ENCODE measurements around the gene ADGRB3.

ADGRB3 gene

GRCh38 chr6:69331886-69332285 is 696.8 kb downstream of the ADGRB3 start:
- H3K36me3 ChIP-seq (ENCODE audit: control insufficient read depth, insufficient read depth, low read length) = no peaks in the 10 kb centered on the region
- H3K27ac ChIP-seq = no peak overlapping the region
- H3K27me3 ChIP-seq (ENCODE audit: control insufficient read depth, insufficient read depth, low read length) = no peaks in the 10 kb centered on the region
- H3K9me3 ChIP-seq (ENCODE audit: control insufficient read depth, low read length) = no peaks in the 10 kb centered on the region
- H3K4me3 ChIP-seq (ENCODE audit: low read depth, low read length) = no peak overlapping the region
- no peak overlapping the region for H3K9ac ChIP-seq
- no peaks in the 10 kb centered on the region for H3K4me1 ChIP-seq
- no peaks in the 10 kb centered on the region for H3K79me2 ChIP-seq
- H2AFZ ChIP-seq = no peak overlapping the region
- H3K4me2 ChIP-seq (ENCODE audit: low read length) = no peak overlapping the region
- no peak for TF ChIP-seq CTCF (IDR thresholded peaks at IDR 0.05)

GRCh38 chr6:69337311-69337710 is 702.2 kb downstream of the ADGRB3 start:
- Histone ChIP-seq H3K4me3 (ENCODE audit: low read depth, low read length) (no peak overlapping the region), H3K27ac (no peak overlapping the region), H2AFZ (no peak overlapping the region), H3K9me3 (ENCODE audit: control insufficient read depth, low read length) (no peaks in the 10 kb centered on the region), H3K36me3 (ENCODE audit: control insufficient read depth, insufficient read depth, low read length) (no peaks in the 10 kb centered on the region), H3K4me1 (no peaks in the 10 kb centered on the region), H3K27me3 (ENCODE audit: control insufficient read depth, insufficient read depth, low read length) (no peaks in the 10 kb centered on the region), H3K9ac (no peak overlapping the region), H3K4me2 (ENCODE audit: low read length) (no peak overlapping the region), H3K79me2 (no peaks in the 10 kb centered on the region)
- TF ChIP-seq CTCF (IDR thresholded peaks at IDR 0.05) = no peak

GRCh38 chr6:69338431-69339162 is 703.5 kb downstream of the ADGRB3 start:
- H3K4me1 ChIP-seq = no peaks in the 10 kb centered on the region
- TF ChIP-seq CTCF (IDR thresholded peaks at IDR 0.05) = no peak
- H3K27me3 ChIP-seq (ENCODE audit: control insufficient read depth, insufficient read depth, low read length) = no peaks in the 10 kb centered on the region
- H3K36me3 ChIP-seq (ENCODE audit: control insufficient read depth, insufficient read depth, low read length) = no peaks in the 10 kb centered on the region
- H3K27ac ChIP-seq = no peak overlapping the region
- H3K9ac ChIP-seq = no peak overlapping the region
- H3K4me2 ChIP-seq (ENCODE audit: low read length) = no peak overlapping the region
- no peak overlapping the region for H2AFZ ChIP-seq
- H3K79me2 ChIP-seq = no peaks in the 10 kb centered on the region
- no peaks in the 10 kb centered on the region for H3K9me3 ChIP-seq (ENCODE audit: control insufficient read depth, low read length)
- H3K4me3 ChIP-seq (ENCODE audit: low read depth, low read length) = no peak overlapping the region

- H3K4me3 ChIP-seq (ENCODE audit: low read depth, low read length) = no peak overlapping the region
- TF ChIP-seq CTCF (IDR thresholded peaks at IDR 0.05) = no peak
- H3K4me1 ChIP-seq = no peaks in the 10 kb centered on the region
- H3K27ac ChIP-seq = no peak overlapping the region
- H3K79me2 ChIP-seq = no peaks in the 10 kb centered on the region
- H3K36me3 ChIP-seq (ENCODE audit: control insufficient read depth, insufficient read depth, low read length) = no peaks in the 10 kb centered on the region
- H3K27me3 ChIP-seq (ENCODE audit: control insufficient read depth, insufficient read depth, low read length) = no peaks in the 10 kb centered on the region
- H3K9ac ChIP-seq = no peak overlapping the region
- H3K4me2 ChIP-seq (ENCODE audit: low read length) = no peak overlapping the region
- H3K9me3 ChIP-seq (ENCODE audit: control insufficient read depth, low read length) = no peaks in the 10 kb centered on the region
- no peak overlapping the region for H2AFZ ChIP-seq
Measured at GRCh38 chr6:69339163-69339550, 704.1 kb downstream of the ADGRB3 start.

- Histone ChIP-seq H2AFZ (no peak overlapping the region), H3K4me1 (no peaks in the 10 kb centered on the region), H3K36me3 (ENCODE audit: control insufficient read depth, insufficient read depth, low read length) (no peaks in the 10 kb centered on the region), H3K4me3 (ENCODE audit: low read depth, low read length) (no peak overlapping the region), H3K27me3 (ENCODE audit: control insufficient read depth, insufficient read depth, low read length) (no peaks in the 10 kb centered on the region), H3K9ac (no peak overlapping the region), H3K27ac (no peak overlapping the region), H3K9me3 (ENCODE audit: control insufficient read depth, low read length) (no peaks in the 10 kb centered on the region), H3K79me2 (no peaks in the 10 kb centered on the region), H3K4me2 (ENCODE audit: low read length) (no peak overlapping the region)
- TF ChIP-seq CTCF (IDR thresholded peaks at IDR 0.05) = no peak
Measured at GRCh38 chr6:69340196-69340595, 705.1 kb downstream of the ADGRB3 start.
